Measurements from ENCODE around the gene AHCYL1. TPM values are rescaled to one million over a fixed set of nuclear protein-coding genes. Genes with fewer than 3 reads are reported as not detected.

Gene AHCYL1
- total RNA-seq, 1 experiment from 2014 or later, result 147 TPM

- Histone ChIP-seq H3K9me2 (ENCODE audit: insufficient read depth) (no peaks in the 10 kb centered on the region), H2AFZ (no peak overlapping the region), H3K27me3 (ENCODE audit: insufficient read depth, low read depth) (no peaks in the 10 kb centered on the region), H3K4me2 (no peak overlapping the region), H3K36me3 (ENCODE audit: low read depth) (peaks cover 49% of the 10 kb centered on the region), H4K20me1 (ENCODE audit: insufficient read depth) (no peaks in the 10 kb centered on the region), H3K4me1 (replicated peaks; ENCODE audit: insufficient read depth) (peaks cover 16% of the 10 kb centered on the region; the same call in 1 of the 2 replicates), H3K9me3 (ENCODE audit: insufficient read depth, low read depth) (no peaks in the 10 kb centered on the region), H3K4me3 (no peak overlapping the region), H3K79me2 (ENCODE audit: low read depth) (no peaks in the 10 kb centered on the region), H3K27ac (peak overlapping the region; percentile 17; the same call in 1 of the 2 replicates), H3F3A (ENCODE audit: insufficient read depth, low read depth) (peaks cover 35% of the 10 kb centered on the region)
- TF ChIP-seq CTCF (conservative IDR thresholded peaks at IDR 0.05), result no peak
- no peak for TF ChIP-seq EZH2 (IDR thresholded peaks at IDR 0.05; ENCODE audit: low read depth)
- ChIA-PET POLR2A (ENCODE audit: unreplicated experiment) (no interaction called here), CTCF (no interaction called here)
- BruUV-seq (replicated peaks), result no TSS peak
- DNase-seq, result no peak
- intact Hi-C loops (cut with micrococcal nuclease; ENCODE audit: unreplicated experiment), result no loop called here
These were observed 72.2 kb downstream of the AHCYL1 start for GRCh38 chr1:110056776-110057175.

GRCh38 chr1:110057963-110058518 is 73.5 kb downstream of the AHCYL1 start:
- H2AFZ ChIP-seq, result no peak overlapping the region
- H3K27ac ChIP-seq, result peak overlapping the region; percentile 17
- intact Hi-C loops (cut with micrococcal nuclease; ENCODE audit: unreplicated experiment), result no loop called here
- no peaks in the 10 kb centered on the region for H3K27me3 ChIP-seq (ENCODE audit: insufficient read depth, low read depth)
- H3K4me2 ChIP-seq, result no peak overlapping the region
- no peak for DNase-seq
- H3K4me3 ChIP-seq, result no peak overlapping the region
- ChIA-PET POLR2A (ENCODE audit: unreplicated experiment) (no interaction called here), CTCF (no interaction called here)
- no peaks in the 10 kb centered on the region for H4K20me1 ChIP-seq (ENCODE audit: insufficient read depth)
- H3F3A ChIP-seq (ENCODE audit: insufficient read depth, low read depth), result peaks cover 28% of the 10 kb centered on the region; the same call in 1 of the 2 replicates
- peaks cover 45% of the 10 kb centered on the region for H3K36me3 ChIP-seq (ENCODE audit: low read depth)
- H3K79me2 ChIP-seq (ENCODE audit: low read depth), result no peaks in the 10 kb centered on the region
- TF ChIP-seq EZH2 (IDR thresholded peaks at IDR 0.05; ENCODE audit: low read depth) (no peak), CTCF (conservative IDR thresholded peaks at IDR 0.05) (no peak)
- no TSS peak for BruUV-seq (replicated peaks)
- no peaks in the 10 kb centered on the region for H3K9me3 ChIP-seq (ENCODE audit: insufficient read depth, low read depth)
- no peaks in the 10 kb centered on the region for H3K9me2 ChIP-seq (ENCODE audit: insufficient read depth)
- H3K4me1 ChIP-seq (replicated peaks; ENCODE audit: insufficient read depth), result peaks cover 16% of the 10 kb centered on the region; the same call in 1 of the 2 replicates

GRCh38 chr1:110058591-110058990 is 74.0 kb downstream of the AHCYL1 start:
- no TSS peak for BruUV-seq (replicated peaks)
- no peak for DNase-seq
- Histone ChIP-seq H3K36me3 (ENCODE audit: low read depth) (peaks cover 42% of the 10 kb centered on the region), H3K27ac (peak overlapping the region; percentile 17; the same call in 1 of the 2 replicates), H2AFZ (no peak overlapping the region), H3K27me3 (ENCODE audit: insufficient read depth, low read depth) (no peaks in the 10 kb centered on the region), H3K9me2 (ENCODE audit: insufficient read depth) (no peaks in the 10 kb centered on the region), H3K4me1 (replicated peaks; ENCODE audit: insufficient read depth) (peaks cover 16% of the 10 kb centered on the region; the same call in 1 of the 2 replicates), H3K79me2 (ENCODE audit: low read depth) (no peaks in the 10 kb centered on the region), H3K4me2 (no peak overlapping the region), H3K9me3 (ENCODE audit: insufficient read depth, low read depth) (no peaks in the 10 kb centered on the region), H4K20me1 (ENCODE audit: insufficient read depth) (no peaks in the 10 kb centered on the region), H3F3A (ENCODE audit: insufficient read depth, low read depth) (peaks cover 28% of the 10 kb centered on the region; the same call in 1 of the 2 replicates), H3K4me3 (no peak overlapping the region)
- ChIA-PET POLR2A (ENCODE audit: unreplicated experiment) (no interaction called here), CTCF (no interaction called here)
- no peak for TF ChIP-seq EZH2 (IDR thresholded peaks at IDR 0.05; ENCODE audit: low read depth)
- no peak for TF ChIP-seq CTCF (conservative IDR thresholded peaks at IDR 0.05)
- intact Hi-C loops (cut with micrococcal nuclease; ENCODE audit: unreplicated experiment), result no loop called here
